Gastroesophageal sphincter (tissue), 3 donors: ENCODE measurements around the gene PDE10A.

Source experiments
- EP300 ChIP-seq: sonication (generic); formaldehyde crosslinking; IDR thresholded peaks from one replicate; pipeline ENCODE4 v1.6.1; 2017; ENCODE audit warnings: antibody characterized with exemption, mild to moderate bottlenecking
- POLR2A ChIP-seq, 2 donors: fragments of 450-650 bp; IDR thresholded peaks; one replicate each; pipeline ENCODE4 v1.6.1; 2017; ENCODE audit warnings: antibody characterized with exemption in 2 of 2, mild to moderate bottlenecking in 2 of 2, moderate library complexity in 1 of 2
- POLR2AphosphoS5 ChIP-seq: sonication (generic); formaldehyde crosslinking; IDR thresholded peaks from one replicate; pipeline ENCODE4 v1.6.1; 2017; ENCODE audit warnings: antibody characterized with exemption
- TF ChIP-seq, protein P1 (sequence below), 4 experiments: fragments of 200-600 bp in 2 of 4; fragments of 450-650 bp in 2 of 4; sonication (generic) in 1 of 4; IDR thresholded peaks; one replicate each; pipeline ENCODE4 v1.5.1; 2017 to 2019; ENCODE audit warnings: antibody characterized with exemption in 4 of 4, mild to moderate bottlenecking in 2 of 4, moderate library complexity in 2 of 4

DNA sequence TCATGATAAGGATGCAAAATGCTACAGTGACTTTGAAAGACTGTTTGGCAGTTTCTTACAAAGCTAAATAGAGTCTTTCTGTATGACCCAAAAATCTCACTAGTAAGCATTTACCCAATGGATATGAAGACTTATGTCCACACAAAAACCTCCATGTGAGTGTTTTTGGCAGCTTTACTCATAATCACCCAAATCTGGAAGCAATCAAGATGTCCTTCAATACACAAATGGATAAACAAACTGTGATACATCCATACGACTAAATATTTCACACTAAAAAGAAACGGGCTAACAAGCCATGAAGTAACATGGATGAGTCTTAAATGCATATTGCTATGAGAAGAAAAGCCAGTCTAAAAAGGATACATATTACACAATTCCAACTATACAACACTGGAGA, 117.2 kb downstream of the PDE10A start:
- TF ChIP-seq POLR2AphosphoS5 = no peak
- TF ChIP-seq, protein P1, sequence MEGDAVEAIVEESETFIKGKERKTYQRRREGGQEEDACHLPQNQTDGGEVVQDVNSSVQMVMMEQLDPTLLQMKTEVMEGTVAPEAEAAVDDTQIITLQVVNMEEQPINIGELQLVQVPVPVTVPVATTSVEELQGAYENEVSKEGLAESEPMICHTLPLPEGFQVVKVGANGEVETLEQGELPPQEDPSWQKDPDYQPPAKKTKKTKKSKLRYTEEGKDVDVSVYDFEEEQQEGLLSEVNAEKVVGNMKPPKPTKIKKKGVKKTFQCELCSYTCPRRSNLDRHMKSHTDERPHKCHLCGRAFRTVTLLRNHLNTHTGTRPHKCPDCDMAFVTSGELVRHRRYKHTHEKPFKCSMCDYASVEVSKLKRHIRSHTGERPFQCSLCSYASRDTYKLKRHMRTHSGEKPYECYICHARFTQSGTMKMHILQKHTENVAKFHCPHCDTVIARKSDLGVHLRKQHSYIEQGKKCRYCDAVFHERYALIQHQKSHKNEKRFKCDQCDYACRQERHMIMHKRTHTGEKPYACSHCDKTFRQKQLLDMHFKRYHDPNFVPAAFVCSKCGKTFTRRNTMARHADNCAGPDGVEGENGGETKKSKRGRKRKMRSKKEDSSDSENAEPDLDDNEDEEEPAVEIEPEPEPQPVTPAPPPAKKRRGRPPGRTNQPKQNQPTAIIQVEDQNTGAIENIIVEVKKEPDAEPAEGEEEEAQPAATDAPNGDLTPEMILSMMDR (IDR thresholded peaks at IDR 0.05) = no peak
- no peak for TF ChIP-seq POLR2A (IDR thresholded peaks at IDR 0.05)
- no peak for TF ChIP-seq EP300
